SK-N-MC (cell line): ENCODE results near the gene NDUFA13.

ENCODE experiments used
- DNase-seq: peaks from one replicate; pipeline ENCODE4 v3.0.0-alpha.2; 2011; ENCODE audit warnings: low read depth, low spot score
- H3K27ac ChIP-seq: fragments of 200-600 bp; sonication (generic); 2 replicates; pipeline ENCODE4 v1.5.1; 2016; ENCODE audit warnings: mixed run types
- H3K36me3 ChIP-seq: fragments of 200-600 bp; sonication (generic); 2 replicates; pipeline ENCODE4 v1.6.1; 2017; ENCODE audit warnings: antibody characterized with exemption, low read length, mixed read lengths; ENCODE audit not compliant: insufficient read depth
- H3K4me3 ChIP-seq: fragments of 200-600 bp; sonication (generic); 2 replicates; pipeline ENCODE4 v1.5.1; 2016
- H3K9ac ChIP-seq: fragments of 200-600 bp; sonication (generic); 2 replicates; pipeline ENCODE4 v1.8.0; 2017; ENCODE audit warnings: mixed run types, mixed read lengths; ENCODE audit not compliant: insufficient read length
- H3K9me3 ChIP-seq: fragments of 200-600 bp; sonication (generic); 2 replicates; pipeline ENCODE4 v1.6.1; 2017; ENCODE audit warnings: low read depth, mild to moderate bottlenecking, antibody characterized with exemption, low read length, moderate library complexity, mixed read lengths
- EZH2 ChIP-seq: fragments of 200-600 bp; sonication (generic); IDR thresholded peaks from one replicate; pipeline ENCODE4 v1.6.1; 2017; ENCODE audit warnings: antibody characterized with exemption
- FOXP2 ChIP-seq: optimal IDR thresholded peaks from 2 replicates; pipeline ENCODE3; 2011; ENCODE audit warnings: mild to moderate bottlenecking, moderate library complexity; ENCODE audit not compliant: insufficient read depth; ENCODE audit errors: extremely low read length, control extremely low read depth
- POLR2AphosphoS5 ChIP-seq: IDR thresholded peaks from 2 replicates; pipeline ENCODE4 v1.6.1; 2012; ENCODE audit warnings: mild to moderate bottlenecking, low read depth, low read length, borderline replicate concordance

The NDUFA13 gene

DNA sequence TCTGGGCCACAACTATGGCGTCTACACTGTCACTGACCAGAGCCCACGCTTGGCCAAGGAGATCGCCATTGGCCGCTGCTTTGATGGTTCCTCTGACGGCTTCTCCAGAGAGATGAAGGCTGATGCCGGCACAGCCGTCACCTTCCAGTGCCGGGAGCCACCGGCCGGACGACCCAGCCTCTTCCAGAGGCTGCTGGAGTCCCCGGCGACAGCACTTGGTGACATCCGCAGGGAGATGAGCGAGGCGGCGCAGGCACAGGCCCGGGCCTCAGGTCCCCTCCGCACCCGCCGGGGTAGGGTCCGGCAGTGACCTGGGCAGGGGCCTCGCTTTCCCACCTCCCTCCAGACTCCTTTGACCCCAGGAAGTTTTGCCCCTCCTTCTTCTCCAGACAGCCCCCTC lies 29.7 kb downstream of the NDUFA13 start:
- Histone ChIP-seq H3K4me3 (no peak overlapping the region), H3K9ac (no peak overlapping the region), H3K36me3 (no peaks in the 10 kb centered on the region), H3K9me3 (no peaks in the 10 kb centered on the region), H3K27ac (no peak overlapping the region)
- TF ChIP-seq FOXP2 (no peak), POLR2AphosphoS5 (no peak), EZH2 (no peak)
- DNase-seq, result no peak

DNA sequence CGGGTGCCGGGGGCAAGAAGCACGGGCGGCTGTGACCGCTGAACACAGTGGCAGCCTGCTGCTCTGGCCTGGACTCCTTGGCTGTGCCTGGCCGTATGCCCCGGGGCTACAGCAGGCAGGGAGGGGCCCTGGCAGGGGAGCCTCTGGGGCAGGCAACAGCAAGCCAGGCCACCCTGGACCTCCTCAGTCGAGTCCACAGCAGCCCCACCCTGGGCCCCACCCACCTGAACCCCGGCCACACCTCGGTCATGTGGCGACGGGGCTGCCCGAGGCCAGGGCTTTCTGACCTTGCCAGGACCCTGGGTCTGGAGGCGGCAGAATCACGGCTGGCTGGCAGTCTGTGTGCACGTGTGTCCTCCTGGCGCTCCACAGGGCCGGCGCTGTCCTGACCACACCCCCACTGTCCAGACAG lies 30.7 kb downstream of the NDUFA13 start:
- H3K9ac ChIP-seq, result no peak overlapping the region
- DNase-seq, result no peak

DNA sequence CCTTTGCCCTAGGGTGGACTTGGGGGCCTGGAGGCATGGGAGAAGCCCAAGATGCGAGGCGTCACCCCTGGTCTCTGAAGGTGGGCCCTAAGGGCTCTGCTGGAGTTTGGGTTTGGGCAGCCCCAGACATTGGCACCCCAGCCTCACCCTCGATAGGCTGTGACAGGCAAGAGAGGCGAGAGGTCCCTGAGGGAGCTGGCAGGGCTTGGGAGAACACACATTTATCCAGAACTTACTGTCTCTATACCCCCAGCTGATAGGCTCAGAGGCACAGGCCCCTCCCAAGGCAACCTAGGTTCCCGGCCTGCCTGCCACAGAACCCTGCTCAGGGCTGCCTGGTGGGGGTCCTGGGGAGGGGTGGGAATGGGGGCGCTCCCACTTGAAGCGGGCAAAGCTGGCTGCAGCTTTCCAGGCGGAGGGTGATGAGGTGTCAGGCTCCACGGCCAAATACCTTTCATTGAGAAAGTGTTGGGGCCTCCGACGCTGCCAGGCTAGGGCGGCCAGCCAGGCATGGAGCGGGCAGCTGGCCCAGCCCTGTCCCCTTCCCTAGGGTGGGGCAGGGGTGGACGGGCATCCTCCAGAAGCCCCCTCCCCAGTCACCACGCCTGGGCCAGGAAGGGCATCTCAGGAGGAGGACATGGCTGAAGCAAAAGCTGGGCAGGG lies 31.8 kb downstream of the NDUFA13 start:
- no peaks in the 10 kb centered on the region for H3K9me3 ChIP-seq
- H3K27ac ChIP-seq, result no peak overlapping the region
- H3K9ac ChIP-seq, result no peak overlapping the region
- H3K36me3 ChIP-seq, result no peaks in the 10 kb centered on the region
- TF ChIP-seq POLR2AphosphoS5, result no peak
- no peak for TF ChIP-seq EZH2
- no peak for TF ChIP-seq FOXP2
- no peak overlapping the region for H3K4me3 ChIP-seq
- no peak for DNase-seq

More for the DNA sequence above, 30.7 kb downstream of the NDUFA13 start:
- Histone ChIP-seq H3K4me3 (no peak overlapping the region), H3K36me3 (no peaks in the 10 kb centered on the region), H3K27ac (no peak overlapping the region), H3K9me3 (no peaks in the 10 kb centered on the region)
- TF ChIP-seq FOXP2 (no peak), EZH2 (no peak), POLR2AphosphoS5 (no peak)

DNA sequence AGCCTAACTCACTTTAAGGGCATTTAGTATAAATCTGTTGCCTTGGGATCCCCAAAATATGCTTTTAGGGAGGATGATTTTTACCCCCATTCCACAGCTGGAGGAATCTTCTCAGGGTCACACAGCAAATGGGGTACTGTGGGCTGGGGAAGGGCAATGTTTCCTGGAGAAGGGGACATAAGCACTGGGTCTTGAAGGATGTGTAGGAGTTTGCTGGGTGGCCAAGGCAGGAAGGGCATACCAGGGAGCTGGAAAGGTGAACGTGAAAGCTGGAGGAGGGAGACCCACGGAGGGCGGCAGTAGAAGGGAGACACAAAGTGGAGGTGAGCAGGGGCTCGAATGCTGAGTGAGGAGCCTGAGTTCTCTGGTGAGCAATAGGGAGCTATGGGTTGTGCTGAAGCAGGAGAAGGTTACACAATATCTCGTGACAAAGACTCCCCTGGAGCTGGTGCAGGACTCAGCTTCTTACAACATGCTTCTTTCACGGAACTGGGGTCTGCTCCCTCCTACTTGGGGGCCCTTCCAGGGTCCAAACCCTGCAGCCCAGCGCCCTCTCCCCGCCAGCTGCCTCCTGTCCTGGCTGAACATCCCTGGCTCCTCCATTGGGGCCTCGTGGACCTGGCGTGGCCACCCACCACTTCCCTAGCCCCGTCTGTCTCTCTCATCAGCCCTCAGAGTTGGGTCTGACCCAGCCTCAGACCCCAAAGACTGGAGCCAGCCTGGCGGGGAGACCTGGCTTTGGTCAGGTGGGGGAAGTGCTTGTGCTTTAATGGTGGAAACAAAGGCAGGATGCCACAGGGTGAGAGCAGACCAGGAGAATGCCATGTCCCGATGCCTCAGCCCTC lies 33.1 kb downstream of the NDUFA13 start:
- no peak overlapping the region for H3K4me3 ChIP-seq
- TF ChIP-seq POLR2AphosphoS5, result no peak
- no peaks in the 10 kb centered on the region for H3K9me3 ChIP-seq
- H3K36me3 ChIP-seq, result no peaks in the 10 kb centered on the region
- no peak overlapping the region for H3K27ac ChIP-seq
- no peak for DNase-seq
- no peak overlapping the region for H3K9ac ChIP-seq

DNA sequence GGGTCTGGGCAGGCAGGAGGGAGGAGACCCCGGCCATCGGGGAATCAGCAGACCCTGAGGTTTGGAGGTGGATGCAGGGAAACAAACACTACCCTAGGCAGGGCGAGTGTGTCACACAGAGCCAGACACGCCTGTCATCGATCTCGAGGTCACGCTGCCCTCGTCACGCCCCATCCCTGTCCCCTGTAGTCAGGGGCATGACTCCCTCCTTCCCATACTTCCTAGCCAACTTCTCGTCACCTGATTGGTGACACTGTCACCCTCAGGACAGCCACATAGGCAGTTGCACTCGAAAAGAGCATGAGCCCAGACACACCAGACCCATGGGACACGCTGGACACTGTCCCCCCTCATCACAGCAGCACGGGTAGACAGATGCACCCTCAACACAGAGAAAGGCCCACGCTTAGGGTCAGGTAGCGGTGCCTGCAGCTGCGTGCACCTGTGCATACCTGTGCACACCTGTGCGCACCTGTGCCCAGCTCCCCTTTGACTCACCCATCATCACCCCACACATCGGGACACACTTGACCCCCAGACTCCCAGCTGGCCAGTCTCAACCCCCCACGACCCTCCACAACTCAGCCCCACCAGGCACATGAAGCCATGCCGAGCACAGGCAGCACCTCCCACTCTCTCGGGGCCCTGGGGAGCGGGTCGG lies 33.9 kb downstream of the NDUFA13 start:
- Histone ChIP-seq H3K9me3 (no peaks in the 10 kb centered on the region), H3K9ac (no peak overlapping the region), H3K36me3 (no peaks in the 10 kb centered on the region), H3K27ac (no peak overlapping the region), H3K4me3 (no peak overlapping the region)
- DNase-seq, result no peak
- TF ChIP-seq EZH2, result no peak
- TF ChIP-seq POLR2AphosphoS5, result no peak
- no peak for TF ChIP-seq FOXP2

DNA sequence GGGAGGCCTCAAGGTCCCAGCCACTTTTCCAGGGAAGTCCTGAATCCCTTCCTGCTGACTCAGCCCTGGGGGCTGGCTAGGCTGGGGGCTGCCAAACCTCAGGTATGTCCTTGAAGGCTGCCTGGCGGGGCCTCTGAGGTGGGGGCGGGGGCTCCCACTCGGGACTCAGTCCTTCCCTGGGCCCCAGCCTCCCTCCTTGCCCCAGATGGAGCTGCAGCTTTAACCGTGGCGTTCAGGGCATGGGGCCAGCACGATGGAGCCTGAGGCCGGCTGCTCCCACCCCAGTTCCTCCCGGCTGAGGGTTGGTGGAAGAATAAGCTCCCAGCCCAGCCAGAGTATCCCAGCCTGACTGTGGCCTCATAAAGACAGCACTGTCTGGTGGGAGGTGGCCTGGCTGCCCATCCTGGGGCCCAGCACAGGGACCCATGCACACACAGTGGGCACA lies 34.5 kb downstream of the NDUFA13 start:
- H3K27ac ChIP-seq, result no peak overlapping the region
- H3K9me3 ChIP-seq, result no peaks in the 10 kb centered on the region
- H3K36me3 ChIP-seq, result no peaks in the 10 kb centered on the region
- TF ChIP-seq FOXP2 (no peak), EZH2 (no peak), POLR2AphosphoS5 (no peak)
- no peak for DNase-seq
- no peak overlapping the region for H3K4me3 ChIP-seq
- no peak overlapping the region for H3K9ac ChIP-seq

DNA sequence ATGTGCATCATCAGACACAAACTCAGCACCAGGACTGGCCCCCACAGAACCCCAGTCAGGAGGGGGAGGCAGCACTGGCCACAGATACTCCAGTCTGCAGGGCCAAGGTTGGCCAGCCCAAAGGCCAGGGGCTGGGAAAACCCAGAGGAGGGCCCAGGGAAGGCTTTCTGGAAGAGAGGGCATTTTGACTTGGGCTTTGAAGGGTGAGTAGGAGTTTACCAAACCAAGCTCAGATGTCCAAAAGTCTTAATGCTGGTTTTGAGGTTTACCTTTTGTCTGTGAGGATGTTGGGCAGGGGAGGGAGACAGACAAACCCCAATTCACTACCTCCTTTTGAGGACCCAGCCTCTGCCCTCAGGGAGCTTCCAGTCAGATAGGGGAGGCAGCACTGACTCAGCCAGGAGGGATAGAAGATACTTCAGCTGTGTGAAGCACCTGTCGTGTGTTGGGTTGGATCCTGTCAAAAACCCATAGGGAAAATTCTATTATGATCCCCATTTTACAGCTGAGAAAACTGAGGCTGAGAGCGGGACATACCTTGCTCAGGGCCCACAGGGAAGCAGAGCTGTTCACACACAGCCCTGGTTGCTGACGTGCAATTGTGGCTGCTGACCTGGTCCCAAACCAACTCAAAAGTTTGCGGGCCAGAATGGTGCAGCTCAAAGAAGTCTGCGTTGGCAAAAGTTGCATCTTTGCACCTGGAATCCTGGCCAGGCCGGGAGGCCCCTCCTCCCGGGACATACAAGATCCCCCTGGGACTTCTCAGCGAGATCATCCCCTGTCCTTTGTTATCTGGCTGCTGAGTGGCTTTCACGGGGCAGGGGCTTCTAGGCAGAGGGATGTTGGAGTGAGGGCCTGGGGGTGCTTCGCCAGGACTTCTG lies 35.2 kb downstream of the NDUFA13 start:
- H3K27ac ChIP-seq, result no peak overlapping the region
- H3K9ac ChIP-seq, result no peak overlapping the region
- H3K36me3 ChIP-seq, result no peaks in the 10 kb centered on the region
- TF ChIP-seq POLR2AphosphoS5 (no peak), FOXP2 (no peak), EZH2 (no peak)
- H3K9me3 ChIP-seq, result no peaks in the 10 kb centered on the region
- H3K4me3 ChIP-seq, result no peak overlapping the region
- no peak for DNase-seq

DNA sequence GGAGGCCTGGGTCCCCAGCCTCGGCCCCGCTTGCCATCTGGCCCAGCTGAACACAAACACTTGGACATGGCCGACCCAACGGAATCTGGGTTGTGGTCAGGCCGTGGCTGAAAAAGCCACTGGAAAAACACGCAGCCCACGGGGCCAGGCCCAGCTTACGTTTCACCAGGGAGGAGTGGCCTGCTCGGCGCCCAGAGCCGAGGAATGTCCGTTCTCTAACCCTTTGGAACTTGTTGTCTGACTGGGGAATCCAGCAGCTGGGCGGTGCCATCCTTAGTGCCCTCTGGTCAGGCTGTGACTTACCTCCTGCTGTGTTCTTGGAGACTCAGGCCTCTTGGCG lies 35.8 kb downstream of the NDUFA13 start:
- TF ChIP-seq EZH2 (no peak), FOXP2 (no peak), POLR2AphosphoS5 (no peak)
- DNase-seq, result no peak
- H3K9ac ChIP-seq, result no peak overlapping the region
- no peak overlapping the region for H3K4me3 ChIP-seq
- H3K36me3 ChIP-seq, result no peaks in the 10 kb centered on the region
- no peak overlapping the region for H3K27ac ChIP-seq
- no peaks in the 10 kb centered on the region for H3K9me3 ChIP-seq
